Activated CD8-positive, alpha-beta memory T cell treated with anti-CD3 and anti-CD28 coated beads for 24 hours (primary cell): ENCODE measurements around the gene C1QTNF5.

Source experiments
- DNase-seq: peaks from one replicate; pipeline ENCODE4 v3.0.0-alpha.2; 2020

The C1QTNF5 gene

GRCh38 chr11:119357074-119357473 is 16.4 kb upstream of the C1QTNF5 start:
- DNase-seq: no peak

DNA sequence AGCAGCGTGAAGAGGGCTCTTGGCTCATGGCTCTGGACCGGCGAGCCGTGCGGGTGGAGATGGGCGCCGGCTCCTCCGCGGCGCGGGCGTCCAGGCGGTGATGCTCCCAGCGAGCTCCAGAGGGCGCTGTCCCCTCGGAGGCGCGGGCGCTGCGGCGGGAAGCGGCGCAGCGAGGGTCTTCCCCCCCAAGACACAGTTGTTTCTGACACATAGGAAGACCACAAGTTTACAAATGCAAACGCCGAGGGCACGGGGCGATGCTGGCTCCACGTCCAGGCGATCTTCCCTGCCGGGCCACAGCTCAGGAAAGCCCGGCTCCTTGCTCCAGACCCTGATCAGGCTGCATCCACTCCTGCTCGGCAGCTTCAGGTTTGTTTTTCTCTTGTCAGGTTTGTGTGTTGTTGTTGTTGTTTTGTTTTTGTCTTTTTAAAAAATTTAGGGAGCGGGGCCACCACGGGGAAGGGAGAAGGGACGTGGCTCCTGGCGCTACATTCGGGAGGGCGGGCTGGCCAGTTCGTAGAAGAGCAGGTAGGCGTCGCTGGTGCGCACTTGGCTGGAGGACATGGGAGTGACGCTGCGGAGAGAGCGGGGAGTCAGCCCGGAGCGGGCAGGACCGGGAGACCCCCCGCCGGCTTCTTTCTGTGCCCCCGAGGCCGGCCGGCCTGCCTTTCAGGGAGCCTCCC is 15.8 kb upstream of the C1QTNF5 start:
- peak; percentile 88 for DNase-seq

- DNase-seq: no peak
These were observed 14.6 kb upstream of the C1QTNF5 start for GRCh38 chr11:119355091-119355843.

DNA sequence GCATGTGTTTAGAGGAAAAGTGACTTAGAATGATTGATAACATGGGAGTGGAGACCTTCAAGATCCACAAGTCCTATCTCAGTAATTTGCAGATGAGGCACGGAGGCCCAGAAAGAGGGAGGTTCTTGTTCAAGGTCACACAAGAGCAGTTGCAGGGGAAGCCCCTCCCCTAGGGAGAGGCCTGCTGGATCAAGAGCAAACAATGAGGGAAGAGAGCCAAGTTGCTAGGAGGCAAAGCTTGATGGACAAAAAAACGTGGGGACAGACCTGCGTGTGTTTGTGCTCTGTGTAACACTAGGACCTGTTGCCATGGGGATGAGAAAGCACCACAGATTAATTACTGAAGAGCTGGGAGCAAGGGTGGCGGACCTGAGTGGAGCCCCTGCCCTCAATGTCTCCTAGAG is 12.2 kb upstream of the C1QTNF5 start:
- DNase-seq: no peak

DNA sequence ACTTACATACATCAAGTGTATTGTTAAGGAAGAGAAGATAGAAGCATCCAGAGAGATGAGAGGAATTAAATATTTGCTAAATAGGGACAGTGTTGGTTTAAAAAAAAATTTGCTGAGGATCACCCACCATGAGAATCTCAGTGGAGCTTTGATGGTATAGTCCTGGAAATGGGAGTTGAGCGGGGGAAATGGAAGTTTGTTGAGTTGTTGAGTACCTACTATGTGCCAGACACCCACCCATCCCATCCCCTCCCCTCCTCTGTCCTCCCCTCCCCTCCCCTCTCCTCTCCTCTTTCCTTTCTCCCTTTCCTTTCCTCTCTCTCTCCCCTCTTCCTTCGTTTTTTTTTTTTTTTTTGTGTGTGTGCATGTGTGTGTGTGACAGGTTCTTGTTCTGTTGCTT is 10.5 kb upstream of the C1QTNF5 start:
- no peak for DNase-seq

DNA sequence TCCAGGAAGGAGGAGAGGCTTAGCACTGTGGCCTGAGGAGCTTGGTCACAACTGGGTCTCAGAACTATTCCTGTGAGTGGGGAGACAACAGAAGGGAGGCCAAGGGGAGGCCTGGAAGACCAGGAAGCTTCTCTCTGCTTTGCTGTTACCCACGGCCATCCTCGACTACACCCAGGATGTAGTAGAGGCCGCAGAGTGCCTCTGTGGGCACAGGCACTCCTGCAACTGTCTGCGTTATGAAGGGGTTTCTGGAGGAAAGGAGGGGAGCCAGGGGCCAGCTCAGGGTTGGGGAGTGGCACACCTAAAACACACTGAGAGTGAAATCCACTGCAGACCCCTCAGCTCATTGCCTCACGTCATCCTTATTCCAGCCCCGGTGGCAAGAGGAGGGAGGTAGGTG is 9.6 kb upstream of the C1QTNF5 start:
- DNase-seq: no peak

DNA sequence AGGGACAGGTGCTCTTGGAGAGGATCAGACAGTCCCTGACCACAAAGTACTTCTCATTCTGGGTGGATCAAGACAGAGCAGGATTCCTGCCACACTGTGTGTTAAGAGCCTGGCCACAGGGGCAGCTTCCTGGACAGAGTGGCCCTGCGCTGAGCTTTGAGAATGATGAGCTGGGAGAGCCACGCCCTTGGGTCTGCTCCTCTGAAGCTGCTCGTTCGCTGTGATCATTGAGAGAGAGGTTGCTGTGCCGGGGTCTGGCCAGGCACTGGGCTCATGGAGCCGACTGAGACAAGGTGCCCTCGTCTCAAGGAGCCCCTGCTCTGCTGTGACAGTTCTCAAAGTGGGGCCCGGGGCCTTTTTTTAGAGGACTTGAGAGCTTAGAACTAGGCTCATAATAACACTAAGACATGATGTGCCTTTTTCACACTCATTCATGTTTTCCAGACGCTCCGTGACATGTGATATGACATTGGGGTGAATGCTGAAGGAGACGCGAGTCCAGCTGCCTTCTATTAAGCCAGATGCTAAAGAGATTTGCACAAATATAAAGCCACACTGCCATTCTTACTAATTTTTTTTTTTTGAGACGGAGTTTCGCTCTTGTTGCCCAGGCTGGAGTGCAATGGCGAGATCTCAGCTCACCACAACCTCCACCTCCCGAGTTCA is 7.4 kb upstream of the C1QTNF5 start:
- no peak for DNase-seq

DNA sequence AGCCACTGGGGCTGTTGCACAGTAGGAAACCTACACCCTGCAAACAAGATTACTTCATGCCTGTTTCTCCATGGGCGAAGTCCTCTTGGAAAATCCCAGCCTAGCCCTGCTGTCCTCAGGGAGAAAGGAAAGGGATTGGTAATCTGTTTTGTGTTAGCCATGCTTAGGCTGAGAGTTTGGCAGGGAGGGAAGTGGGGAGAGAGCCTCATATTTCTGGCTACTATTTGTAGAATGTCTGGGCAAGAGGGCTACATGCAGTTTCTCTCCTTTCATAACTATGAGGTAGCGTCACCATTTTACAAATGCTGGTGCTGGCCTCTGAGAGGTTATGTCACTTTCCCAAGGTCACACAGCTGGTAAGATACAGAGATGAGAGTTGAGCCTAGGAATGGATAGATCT is 6.6 kb upstream of the C1QTNF5 start:
- DNase-seq: no peak

GRCh38 chr11:119346605-119347004 is 5.9 kb upstream of the C1QTNF5 start, which contains the start of gene MFRP:
TSS of gene MFRP (minus strand) at chr11:119346705. CDS start at chr11:119346513, 192 bp downstream.
- DNase-seq: no peak

DNA sequence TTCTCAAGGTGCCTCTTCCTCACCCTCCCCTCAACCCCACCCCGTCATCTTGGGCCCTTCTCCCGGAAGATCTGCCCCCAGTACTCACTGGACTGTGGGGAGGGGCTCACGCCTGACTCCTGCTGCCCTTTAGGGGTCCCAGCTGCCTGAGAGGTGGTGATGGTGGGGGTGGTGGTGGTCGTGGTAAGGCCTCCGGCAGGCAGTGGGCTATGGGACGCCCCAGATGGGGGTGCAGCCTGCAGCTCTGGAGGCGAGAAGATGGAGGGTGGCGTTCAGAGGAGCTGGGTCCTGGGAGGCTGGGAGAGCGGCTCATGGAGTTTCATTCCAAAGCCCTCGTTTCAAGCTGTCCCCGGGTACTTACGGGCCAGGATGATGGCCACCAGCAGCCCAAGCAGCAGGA is 5.0 kb upstream of the C1QTNF5 start:
- no peak for DNase-seq

DNA sequence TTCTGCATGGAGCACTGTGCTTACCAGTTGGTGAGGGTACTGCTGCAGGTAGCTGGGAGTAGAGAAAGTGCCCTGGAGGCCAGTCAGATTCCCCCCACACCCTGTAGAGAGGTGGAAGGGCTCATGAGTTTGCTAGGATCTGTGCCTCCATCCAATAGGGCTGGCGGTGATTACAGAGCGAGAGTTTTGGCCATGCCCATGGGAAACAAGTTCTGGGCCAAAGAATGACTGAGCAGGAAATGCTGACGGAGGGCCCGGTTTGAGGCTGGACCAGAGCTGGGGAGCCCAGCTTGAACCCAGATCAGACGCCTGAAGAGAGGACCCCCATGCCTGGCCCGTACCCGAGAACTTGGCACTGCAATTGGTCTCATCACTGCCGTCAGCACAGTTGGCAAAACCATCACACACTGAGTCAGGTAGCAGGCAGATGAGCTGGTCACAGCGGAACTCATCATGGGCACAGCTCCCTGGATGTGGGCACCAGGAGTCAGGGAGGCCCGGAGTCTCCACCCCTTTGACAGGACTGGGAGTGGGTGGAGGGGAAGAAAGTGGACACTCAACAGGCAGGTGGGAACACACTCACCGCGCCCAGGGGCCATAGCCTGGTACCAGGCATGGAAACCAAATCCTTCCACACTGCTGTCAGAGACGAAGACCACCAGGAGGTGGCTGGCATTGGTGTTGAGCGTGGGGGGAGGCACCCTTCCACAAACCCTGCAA is 3.8 kb upstream of the C1QTNF5 start:
- no peak for DNase-seq

GRCh38 chr11:119343726-119344125 is 3.0 kb upstream of the C1QTNF5 start:
- DNase-seq: no peak

DNA sequence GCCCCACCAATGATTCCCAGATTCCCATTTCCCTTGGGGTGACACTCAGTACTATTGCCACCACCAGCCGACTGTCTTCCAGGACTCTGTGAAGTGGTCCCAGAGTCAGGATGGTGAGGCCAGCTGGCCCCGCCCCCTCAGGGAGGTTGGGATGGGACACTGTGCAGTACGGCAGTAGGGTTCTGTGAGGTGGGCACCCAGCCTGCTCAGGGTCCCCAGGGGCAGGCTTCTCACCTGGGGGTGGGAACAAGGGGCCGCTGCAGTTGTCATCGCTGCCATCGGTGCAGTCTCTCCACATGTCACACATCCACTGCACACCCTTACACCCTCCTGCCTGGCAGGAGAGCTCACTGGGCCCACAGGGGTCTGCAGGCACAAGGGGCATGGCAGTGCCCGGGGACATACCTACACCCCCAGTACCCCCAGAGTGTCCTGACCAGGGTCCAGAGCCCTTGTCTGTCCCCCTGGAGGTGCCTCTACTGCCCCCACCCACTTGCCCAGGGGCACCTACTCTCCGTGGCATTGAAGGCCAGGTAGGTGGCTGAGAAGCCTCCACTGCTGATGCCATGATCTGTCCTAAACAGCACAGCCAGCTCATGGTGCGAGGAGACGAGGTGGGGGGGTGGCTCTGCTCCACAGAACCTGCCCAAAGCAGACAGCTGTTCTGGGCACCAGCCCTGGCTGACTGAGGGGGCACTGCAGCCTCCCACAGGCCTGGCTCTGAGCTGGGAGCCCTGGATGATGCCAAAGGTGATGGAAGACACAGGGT is 1.9 kb upstream of the C1QTNF5 start:
- no peak for DNase-seq

- DNase-seq: no peak
These were observed 1.3 kb upstream of the C1QTNF5 start for GRCh38 chr11:119342023-119342300.

- no peak for DNase-seq
These were observed 739 bp upstream of the C1QTNF5 start for GRCh38 chr11:119341222-119342022.

GRCh38 chr11:119339589-119340334 is 921 bp downstream of the C1QTNF5 start:
- DNase-seq: no peak

DNA sequence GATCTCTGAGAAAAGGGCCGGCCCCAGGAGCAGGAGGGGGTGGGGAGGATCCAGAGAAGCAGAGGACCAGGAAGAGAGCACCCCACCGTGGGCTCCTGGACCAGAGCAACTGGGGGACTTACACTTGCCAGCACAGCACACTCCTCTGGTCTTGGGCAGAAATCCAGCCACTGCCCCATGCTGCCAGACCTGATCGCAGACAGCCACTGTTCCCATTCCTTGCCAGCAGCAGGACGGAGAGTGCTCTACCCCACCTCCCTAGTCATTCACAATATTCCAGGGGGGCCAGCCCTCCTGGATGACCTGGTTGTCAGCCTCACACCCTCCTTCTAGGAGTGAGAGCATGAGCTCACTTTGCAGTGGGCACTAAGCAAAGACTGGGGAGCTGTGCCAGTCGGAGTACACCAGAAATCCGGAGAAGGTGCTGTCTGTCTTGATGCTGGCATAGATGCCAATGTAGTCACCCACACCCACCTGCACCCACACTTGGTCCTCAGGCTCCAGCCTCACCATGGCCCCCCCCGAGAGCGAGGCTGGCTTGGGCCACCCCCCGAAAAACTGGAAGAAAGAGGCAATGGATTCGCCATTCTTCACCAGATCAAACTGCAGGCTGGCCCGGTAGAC is 1.6 kb downstream of the C1QTNF5 start:
- no peak for DNase-seq

- DNase-seq: peak; percentile 84
These were observed 2.3 kb downstream of the C1QTNF5 start for GRCh38 chr11:119338318-119338890.

GRCh38 chr11:119337581-119338317 is 2.9 kb downstream of the C1QTNF5 start:
- no peak for DNase-seq
